GM23338 (cell line): ENCODE results near the gene PIGN. TPM values are rescaled to one million over a fixed set of nuclear protein-coding genes. Genes with fewer than 3 reads are reported as not detected.

ENCODE experiments used
- ATAC-seq: fragments of 200-7000 bp; cut with Tn5 transposase; 3 replicates; pipeline ENCODE4 v1.9.1; 2020
- DNase-seq: peaks from one replicate; pipeline ENCODE4 v3.0.0-alpha.2; 2015; ENCODE audit warnings: low spot score
- H2AFZ ChIP-seq: fragments of 200-600 bp; sonication (generic); 2 replicates; pipeline ENCODE4 v1.8.0; 2016; ENCODE audit warnings: antibody characterized with exemption, mild to moderate bottlenecking, moderate library complexity
- H3F3A ChIP-seq: fragments of 200-600 bp; sonication (generic); replicated peaks from 2 replicates; pipeline ENCODE4 v1.8.0; 2017; ENCODE audit warnings: antibody characterized with exemption, mixed run types, low read depth
- H3K27ac ChIP-seq: fragments of 200-600 bp; sonication (generic); 2 replicates; pipeline ENCODE4 v1.6.1; 2016; ENCODE audit warnings: low read depth
- H3K27me3 ChIP-seq: fragments of 200-600 bp; sonication (generic); 2 replicates; pipeline ENCODE4 v1.8.0; 2016; ENCODE audit warnings: mild to moderate bottlenecking, mixed run types, moderate library complexity; ENCODE audit not compliant: insufficient read depth
- H3K36me3 ChIP-seq: fragments of 200-600 bp; sonication (generic); 2 replicates; pipeline ENCODE4 v1.8.0; 2016; ENCODE audit warnings: mild to moderate bottlenecking; ENCODE audit not compliant: insufficient read depth
- H3K4me1 ChIP-seq: fragments of 200-600 bp; sonication (generic); 2 replicates; pipeline ENCODE4 v1.8.0; 2016; ENCODE audit warnings: mild to moderate bottlenecking, moderate library complexity; ENCODE audit not compliant: insufficient read depth
- H3K4me2 ChIP-seq: fragments of 200-600 bp; sonication (generic); 2 replicates; pipeline ENCODE4 v1.7.1; 2017; ENCODE audit warnings: mixed run types
- H3K4me3 ChIP-seq: fragments of 200-600 bp; sonication (generic); 2 replicates; pipeline ENCODE4 v1.6.1; 2016; ENCODE audit warnings: mixed run types
- H3K79me2 ChIP-seq: fragments of 200-600 bp; sonication (generic); replicated peaks from 2 replicates; pipeline ENCODE4 v1.8.0; 2017; ENCODE audit warnings: mild to moderate bottlenecking; ENCODE audit not compliant: insufficient read depth
- H3K9me2 ChIP-seq: fragments of 200-600 bp; sonication (generic); 2 replicates; pipeline ENCODE4 v1.8.0; 2017; ENCODE audit not compliant: insufficient read depth
- H4K20me1 ChIP-seq: fragments of 200-600 bp; sonication (generic); replicated peaks from 2 replicates; pipeline ENCODE4 v1.8.0; 2017; ENCODE audit warnings: mild to moderate bottlenecking; ENCODE audit not compliant: insufficient read depth
- H3K27ac Mint-ChIP-seq: 2 replicates; pipeline ENCODE4 v1.8.0; 2020; ENCODE audit warnings: inconsistent platforms, mild to moderate bottlenecking, moderate library complexity, mixed read lengths
- H3K27me3 Mint-ChIP-seq: 3 replicates; pipeline ENCODE4 v1.8.0; 2022; ENCODE audit warnings: low read depth, mild to moderate bottlenecking, moderate library complexity, mixed read lengths, inconsistent platforms; ENCODE audit not compliant: insufficient read depth, poor library complexity
- H3K36me3 Mint-ChIP-seq: 3 replicates; pipeline ENCODE4 v1.8.0; 2021; ENCODE audit warnings: low read depth, mild to moderate bottlenecking, inconsistent platforms, moderate library complexity, mixed read lengths
- H3K4me1 Mint-ChIP-seq: 3 replicates; pipeline ENCODE4 v1.8.0; 2020; ENCODE audit warnings: mild to moderate bottlenecking, inconsistent platforms, mixed read lengths
- H3K4me3 Mint-ChIP-seq: 3 replicates; pipeline ENCODE4 v1.8.0; 2021; ENCODE audit warnings: moderate library complexity, mild to moderate bottlenecking, inconsistent platforms, mixed read lengths
- H3K9me3 Mint-ChIP-seq: 3 replicates; pipeline ENCODE4 v1.8.0; 2020; ENCODE audit warnings: moderate library complexity, mild to moderate bottlenecking, inconsistent platforms, mixed read lengths
- CREB1 ChIP-seq: fragments of 250-450 bp; sonication (Bioruptor Pico); IDR thresholded peaks from 2 replicates; pipeline ENCODE4 v1.5.0; 2020; ENCODE audit warnings: low read depth, mild to moderate bottlenecking, moderate library complexity
- CTCF ChIP-seq, 2 experiments: fragments of 200-600 bp in 1 of 2; sonication (generic) in 1 of 2; conservative IDR thresholded peaks; 2 replicates each; pipeline versions ENCODE4 v1.5.1 to v1.6.1; 2016 to 2017; ENCODE audit warnings: antibody characterized with exemption in 2 of 2, low read depth in 2 of 2, mild to moderate bottlenecking in 2 of 2, moderate library complexity in 1 of 2
- EZH2 ChIP-seq: fragments of 200-600 bp; sonication (generic); IDR thresholded peaks from one replicate; pipeline ENCODE4 v1.8.0; 2017; ENCODE audit warnings: antibody characterized with exemption, mild to moderate bottlenecking, low read depth; ENCODE audit not compliant: unreplicated experiment
- JUNB ChIP-seq: IDR thresholded peaks from one replicate; pipeline ENCODE4 v1.6.1; 2016; ENCODE audit warnings: antibody characterized with exemption; ENCODE audit not compliant: unreplicated experiment
- NANOG ChIP-seq: IDR thresholded peaks from 2 replicates; pipeline ENCODE4 v1.6.1; 2016; ENCODE audit warnings: antibody characterized with exemption, borderline replicate concordance
- POLR2AphosphoS5 ChIP-seq: IDR thresholded peaks from 2 replicates; pipeline ENCODE4 v1.6.1; 2016; ENCODE audit warnings: antibody characterized with exemption, low read depth
- REST ChIP-seq: IDR thresholded peaks from one replicate; pipeline ENCODE4 v1.6.1; 2018; ENCODE audit warnings: antibody characterized with exemption; ENCODE audit not compliant: unreplicated experiment
- STAT1 ChIP-seq: IDR thresholded peaks from one replicate; pipeline ENCODE4 v1.6.1; 2016; ENCODE audit warnings: antibody characterized with exemption; ENCODE audit not compliant: unreplicated experiment
- ZNF331 ChIP-seq: fragments of 250-450 bp; sonication (Bioruptor Pico); IDR thresholded peaks from 2 replicates; pipeline ENCODE4 v1.5.0; 2020; ENCODE audit warnings: low read depth, mild to moderate bottlenecking, moderate library complexity
- polyA plus RNA-seq: library from polyadenylated mRNA; unstranded; fragments of >200 nt; fragmentation: Nextera tagmentation; extraction: Ambion mirVana; gene quantifications from 2 replicates; pipeline ENCODE4 v1.2.1, GENCODE V29; 2016
- total RNA-seq: library from RNA; depleted of rRNA; stranded (reverse); fragments of >200 nt; shearing (Covaris generic); gene quantifications from 2 replicates; pipeline ENCODE4 v1.2.3, GENCODE V29; 2014
- TF ChIP-seq, protein P1 (sequence below): fragments of 250-450 bp; sonication (Bioruptor Pico); IDR thresholded peaks from 2 replicates; pipeline ENCODE4 v1.5.0; 2020; ENCODE audit warnings: mild to moderate bottlenecking, moderate library complexity
- TF ChIP-seq, protein P2 (sequence below): IDR thresholded peaks from 2 replicates; pipeline ENCODE4 v1.6.1; 2016; ENCODE audit warnings: antibody characterized with exemption

PIGN gene
- total and polyA plus RNA-seq, 2 experiments from 2014 or later, result 9.4 to 33.0 TPM

DNA sequence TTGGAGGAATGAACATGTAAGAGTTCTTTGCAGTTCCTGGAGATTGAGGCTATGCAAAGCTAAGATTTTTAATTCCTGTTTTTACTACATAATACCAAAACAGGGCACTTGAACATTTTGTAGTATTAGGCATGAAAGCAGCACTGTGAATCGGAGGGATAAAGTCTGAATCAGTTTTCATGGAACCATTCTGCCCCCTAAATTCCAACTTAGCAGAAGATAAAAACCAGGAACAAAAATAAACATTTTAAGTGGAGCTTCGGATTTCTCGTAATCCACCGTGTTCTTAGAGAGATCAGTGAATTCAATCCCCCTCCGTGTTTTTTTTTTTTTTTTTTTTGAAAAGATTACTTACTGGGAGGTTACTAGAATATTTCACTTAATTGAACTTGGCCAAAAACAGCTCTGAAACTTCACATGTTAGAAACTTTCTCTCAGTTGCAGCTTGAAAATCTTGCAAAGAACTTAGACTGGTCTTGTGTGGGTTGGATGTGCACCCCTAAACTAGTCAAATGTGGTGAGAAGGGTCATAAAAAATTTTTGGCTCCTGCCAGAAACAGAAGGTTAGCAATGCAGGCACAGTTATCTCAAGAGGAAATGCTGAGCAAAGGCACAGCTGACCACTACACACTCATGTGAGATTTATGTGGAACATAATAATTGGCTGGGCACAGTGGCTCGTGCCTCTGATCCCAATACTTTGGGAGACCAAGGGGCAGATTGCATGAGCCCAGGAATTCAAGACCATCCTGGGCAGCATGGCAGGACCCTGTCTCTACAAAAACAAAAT lies 148.7 kb downstream of the PIGN start (continued):
- TF ChIP-seq CTCF (conservative IDR thresholded peaks at IDR 0.05; ENCODE audit: low read depth in 2 of 2), result no peak

DNA sequence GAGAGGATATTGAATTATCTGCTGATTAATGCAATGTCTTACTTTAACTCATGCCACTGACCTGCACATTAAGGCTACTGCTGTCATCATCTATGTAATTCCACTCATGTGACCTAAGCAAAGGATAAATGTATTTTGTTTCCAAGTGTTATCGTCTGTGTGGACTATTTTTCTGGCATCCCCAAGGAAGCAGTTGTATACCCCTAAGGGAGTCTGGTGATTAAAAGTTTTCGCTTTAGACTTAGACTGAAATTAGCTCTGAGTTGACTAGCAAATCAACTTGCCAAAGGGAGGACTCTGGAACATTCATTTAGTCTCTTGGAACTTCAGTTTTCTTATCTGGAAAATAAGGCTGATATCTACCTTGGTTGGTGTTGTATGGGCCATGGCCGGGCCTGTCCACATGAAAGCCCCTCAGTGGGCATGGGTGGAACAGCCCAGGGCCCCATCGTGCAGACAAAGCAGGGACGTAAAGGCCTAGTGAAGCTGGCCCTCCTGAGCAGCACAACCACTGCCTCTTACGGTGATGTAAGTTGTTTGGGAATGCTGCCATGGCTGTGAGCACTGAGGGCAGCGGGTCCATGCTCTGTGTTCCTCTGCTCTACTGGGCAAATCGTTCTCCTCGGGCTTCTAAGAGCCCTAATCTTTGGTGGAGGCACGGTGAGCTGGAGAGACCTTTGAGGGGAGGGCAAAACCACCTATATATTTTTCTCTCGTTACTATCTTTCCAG lies 149.7 kb downstream of the PIGN start:
- H3K4me3 ChIP-seq, result no peak overlapping the region
- no peaks in the 10 kb centered on the region for H3F3A ChIP-seq
- H3K36me3 ChIP-seq, result no peaks in the 10 kb centered on the region
- H3K79me2 ChIP-seq, result no peaks in the 10 kb centered on the region
- no peaks in the 10 kb centered on the region for H3K27me3 ChIP-seq
- no peak overlapping the region for H3K27ac ChIP-seq
- H3K4me1 Mint-ChIP-seq, result no peaks in the 10 kb centered on the region
- DNase-seq (no peak), ATAC-seq (no peak)
- no peaks in the 10 kb centered on the region for H4K20me1 ChIP-seq
- H3K4me2 ChIP-seq, result no peak overlapping the region
- peaks cover 4% of the 10 kb centered on the region; the same call in 1 of the 2 replicates for H3K9me2 ChIP-seq
- H3K4me3 Mint-ChIP-seq, result no peak overlapping the region
- H3K4me1 ChIP-seq, result no peaks in the 10 kb centered on the region
- H3K36me3 Mint-ChIP-seq, result no peaks in the 10 kb centered on the region
- H3K27ac Mint-ChIP-seq, result no peak overlapping the region
- H3K27me3 Mint-ChIP-seq, result peaks cover 5% of the 10 kb centered on the region
- no peaks in the 10 kb centered on the region; the same call in 2 of the 3 replicates for H3K9me3 Mint-ChIP-seq
- H2AFZ ChIP-seq, result 0 out of 2 replicates have a peak overlapping the region, but pooled peaks have one; percentile 52
- TF ChIP-seq REST (no peak), JUNB (no peak), EZH2 (no peak), CREB1 (no peak), ZNF331 (no peak), NANOG (no peak), STAT1 (no peak), POLR2AphosphoS5 (no peak)
- TF ChIP-seq, protein P1, sequence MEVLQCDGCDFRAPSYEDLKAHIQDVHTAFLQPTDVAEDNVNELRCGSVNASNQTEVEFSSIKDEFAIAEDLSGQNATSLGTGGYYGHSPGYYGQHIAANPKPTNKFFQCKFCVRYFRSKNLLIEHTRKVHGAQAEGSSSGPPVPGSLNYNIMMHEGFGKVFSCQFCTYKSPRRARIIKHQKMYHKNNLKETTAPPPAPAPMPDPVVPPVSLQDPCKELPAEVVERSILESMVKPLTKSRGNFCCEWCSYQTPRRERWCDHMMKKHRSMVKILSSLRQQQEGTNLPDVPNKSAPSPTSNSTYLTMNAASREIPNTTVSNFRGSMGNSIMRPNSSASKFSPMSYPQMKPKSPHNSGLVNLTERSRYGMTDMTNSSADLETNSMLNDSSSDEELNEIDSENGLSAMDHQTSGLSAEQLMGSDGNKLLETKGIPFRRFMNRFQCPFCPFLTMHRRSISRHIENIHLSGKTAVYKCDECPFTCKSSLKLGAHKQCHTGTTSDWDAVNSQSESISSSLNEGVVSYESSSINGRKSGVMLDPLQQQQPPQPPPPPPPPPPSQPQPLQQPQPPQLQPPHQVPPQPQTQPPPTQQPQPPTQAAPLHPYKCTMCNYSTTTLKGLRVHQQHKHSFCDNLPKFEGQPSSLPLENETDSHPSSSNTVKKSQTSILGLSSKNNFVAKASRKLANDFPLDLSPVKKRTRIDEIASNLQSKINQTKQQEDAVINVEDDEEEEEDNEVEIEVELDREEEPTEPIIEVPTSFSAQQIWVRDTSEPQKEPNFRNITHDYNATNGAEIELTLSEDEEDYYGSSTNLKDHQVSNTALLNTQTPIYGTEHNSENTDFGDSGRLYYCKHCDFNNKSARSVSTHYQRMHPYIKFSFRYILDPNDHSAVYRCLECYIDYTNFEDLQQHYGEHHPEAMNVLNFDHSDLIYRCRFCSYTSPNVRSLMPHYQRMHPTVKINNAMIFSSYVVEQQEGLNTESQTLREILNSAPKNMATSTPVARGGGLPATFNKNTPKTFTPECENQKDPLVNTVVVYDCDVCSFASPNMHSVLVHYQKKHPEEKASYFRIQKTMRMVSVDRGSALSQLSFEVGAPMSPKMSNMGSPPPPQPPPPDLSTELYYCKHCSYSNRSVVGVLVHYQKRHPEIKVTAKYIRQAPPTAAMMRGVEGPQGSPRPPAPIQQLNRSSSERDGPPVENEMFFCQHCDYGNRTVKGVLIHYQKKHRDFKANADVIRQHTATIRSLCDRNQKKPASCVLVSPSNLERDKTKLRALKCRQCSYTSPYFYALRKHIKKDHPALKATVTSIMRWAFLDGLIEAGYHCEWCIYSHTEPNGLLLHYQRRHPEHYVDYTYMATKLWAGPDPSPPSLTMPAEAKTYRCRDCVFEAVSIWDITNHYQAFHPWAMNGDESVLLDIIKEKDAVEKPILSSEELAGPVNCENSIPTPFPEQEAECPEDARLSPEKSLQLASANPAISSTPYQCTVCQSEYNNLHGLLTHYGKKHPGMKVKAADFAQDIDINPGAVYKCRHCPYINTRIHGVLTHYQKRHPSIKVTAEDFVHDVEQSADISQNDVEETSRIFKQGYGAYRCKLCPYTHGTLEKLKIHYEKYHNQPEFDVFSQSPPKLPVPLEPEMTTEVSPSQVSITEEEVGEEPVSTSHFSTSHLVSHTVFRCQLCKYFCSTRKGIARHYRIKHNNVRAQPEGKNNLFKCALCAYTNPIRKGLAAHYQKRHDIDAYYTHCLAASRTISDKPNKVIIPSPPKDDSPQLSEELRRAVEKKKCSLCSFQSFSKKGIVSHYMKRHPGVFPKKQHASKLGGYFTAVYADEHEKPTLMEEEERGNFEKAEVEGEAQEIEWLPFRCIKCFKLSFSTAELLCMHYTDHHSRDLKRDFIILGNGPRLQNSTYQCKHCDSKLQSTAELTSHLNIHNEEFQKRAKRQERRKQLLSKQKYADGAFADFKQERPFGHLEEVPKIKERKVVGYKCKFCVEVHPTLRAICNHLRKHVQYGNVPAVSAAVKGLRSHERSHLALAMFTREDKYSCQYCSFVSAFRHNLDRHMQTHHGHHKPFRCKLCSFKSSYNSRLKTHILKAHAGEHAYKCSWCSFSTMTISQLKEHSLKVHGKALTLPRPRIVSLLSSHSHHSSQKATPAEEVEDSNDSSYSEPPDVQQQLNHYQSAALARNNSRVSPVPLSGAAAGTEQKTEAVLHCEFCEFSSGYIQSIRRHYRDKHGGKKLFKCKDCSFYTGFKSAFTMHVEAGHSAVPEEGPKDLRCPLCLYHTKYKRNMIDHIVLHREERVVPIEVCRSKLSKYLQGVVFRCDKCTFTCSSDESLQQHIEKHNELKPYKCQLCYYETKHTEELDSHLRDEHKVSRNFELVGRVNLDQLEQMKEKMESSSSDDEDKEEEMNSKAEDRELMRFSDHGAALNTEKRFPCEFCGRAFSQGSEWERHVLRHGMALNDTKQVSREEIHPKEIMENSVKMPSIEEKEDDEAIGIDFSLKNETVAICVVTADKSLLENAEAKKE (CRISPR knock-in tag), result no peak
- TF ChIP-seq, protein P2, sequence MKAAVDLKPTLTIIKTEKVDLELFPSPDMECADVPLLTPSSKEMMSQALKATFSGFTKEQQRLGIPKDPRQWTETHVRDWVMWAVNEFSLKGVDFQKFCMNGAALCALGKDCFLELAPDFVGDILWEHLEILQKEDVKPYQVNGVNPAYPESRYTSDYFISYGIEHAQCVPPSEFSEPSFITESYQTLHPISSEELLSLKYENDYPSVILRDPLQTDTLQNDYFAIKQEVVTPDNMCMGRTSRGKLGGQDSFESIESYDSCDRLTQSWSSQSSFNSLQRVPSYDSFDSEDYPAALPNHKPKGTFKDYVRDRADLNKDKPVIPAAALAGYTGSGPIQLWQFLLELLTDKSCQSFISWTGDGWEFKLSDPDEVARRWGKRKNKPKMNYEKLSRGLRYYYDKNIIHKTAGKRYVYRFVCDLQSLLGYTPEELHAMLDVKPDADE, result no peak
